GM12864 (cell line): ENCODE data around the gene KAT5.
A peak's percentile ranks its signal among the peaks of the same experiment; 100 is the strongest.
"Not testable (repeated sequence)": the region's sequence is repeated elsewhere in the genome, so short reads cannot be mapped to it uniquely, and the experiment has no call there.

Source experiments
- DNase-seq: peaks from one replicate; pipeline ENCODE4 v3.0.0-alpha.2; 2011; ENCODE audit warnings: low read depth
- H3K4me3 ChIP-seq: 2 replicates; pipeline ENCODE4 v1.5.1; 2011; ENCODE audit warnings: mild to moderate bottlenecking, low read depth, low read length, control low read depth
- TF ChIP-seq, protein P1 (sequence below): IDR thresholded peaks from 2 replicates; pipeline ENCODE4 v1.5.1; 2011; ENCODE audit warnings: low read depth, mild to moderate bottlenecking, moderate library complexity, low read length, control low read depth, inconsistent platforms; ENCODE audit errors: missing control alignments

The KAT5 gene

GRCh38 chr11:65711785-65712632, at the start of gene KAT5:
KAT5 (plus strand) TSS chr11:65712252; CDS start chr11:65712268, 16 bp downstream.
- peak within 1 kb of the TSS; percentile 65 for H3K4me3 ChIP-seq
- peak; percentile 97 for DNase-seq
- TF ChIP-seq, protein P1, sequence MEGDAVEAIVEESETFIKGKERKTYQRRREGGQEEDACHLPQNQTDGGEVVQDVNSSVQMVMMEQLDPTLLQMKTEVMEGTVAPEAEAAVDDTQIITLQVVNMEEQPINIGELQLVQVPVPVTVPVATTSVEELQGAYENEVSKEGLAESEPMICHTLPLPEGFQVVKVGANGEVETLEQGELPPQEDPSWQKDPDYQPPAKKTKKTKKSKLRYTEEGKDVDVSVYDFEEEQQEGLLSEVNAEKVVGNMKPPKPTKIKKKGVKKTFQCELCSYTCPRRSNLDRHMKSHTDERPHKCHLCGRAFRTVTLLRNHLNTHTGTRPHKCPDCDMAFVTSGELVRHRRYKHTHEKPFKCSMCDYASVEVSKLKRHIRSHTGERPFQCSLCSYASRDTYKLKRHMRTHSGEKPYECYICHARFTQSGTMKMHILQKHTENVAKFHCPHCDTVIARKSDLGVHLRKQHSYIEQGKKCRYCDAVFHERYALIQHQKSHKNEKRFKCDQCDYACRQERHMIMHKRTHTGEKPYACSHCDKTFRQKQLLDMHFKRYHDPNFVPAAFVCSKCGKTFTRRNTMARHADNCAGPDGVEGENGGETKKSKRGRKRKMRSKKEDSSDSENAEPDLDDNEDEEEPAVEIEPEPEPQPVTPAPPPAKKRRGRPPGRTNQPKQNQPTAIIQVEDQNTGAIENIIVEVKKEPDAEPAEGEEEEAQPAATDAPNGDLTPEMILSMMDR, result peak; percentile 98

- TF ChIP-seq, protein P1, result no peak
- DNase-seq, result peak; percentile 48
- peak within 1 kb of the TSS; percentile 91 for H3K4me3 ChIP-seq
Measured at GRCh38 chr11:65662799-65663638, 49.0 kb upstream of the KAT5 start, which contains the start of gene RELA. RELA (minus strand) TSS chr11:65662916; CDS start chr11:65662832, 84 bp downstream.

- TF ChIP-seq, protein P1, result no peak
- peak overlapping the region; percentile 91 for H3K4me3 ChIP-seq
- no peak for DNase-seq
Measured at GRCh38 chr11:65663639-65664200, 48.3 kb upstream of the KAT5 start.

- H3K4me3 ChIP-seq, result no peak overlapping the region
- no peak for DNase-seq
- TF ChIP-seq, protein P1, result no peak
Measured at GRCh38 chr11:65672180-65672860, 39.7 kb upstream of the KAT5 start.

DNA sequence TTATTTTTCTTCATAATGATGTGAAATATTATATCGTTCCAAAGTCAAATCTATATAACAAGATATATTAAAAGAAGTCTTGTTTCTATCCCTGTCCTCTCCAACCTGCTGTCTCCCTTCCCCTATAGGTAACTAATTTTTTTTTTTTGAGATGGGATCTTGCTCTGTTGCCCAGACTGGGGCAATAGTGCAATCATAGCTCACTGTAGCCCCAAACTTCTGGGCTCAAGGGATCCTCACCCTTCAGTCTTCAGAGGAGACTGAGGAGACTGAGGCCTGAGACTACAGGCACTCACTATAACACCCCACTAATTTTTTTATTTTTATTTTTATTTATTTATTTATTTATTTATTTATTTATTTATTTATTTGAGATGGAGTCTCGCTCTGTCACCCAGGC, 39.1 kb upstream of the KAT5 start:
- H3K4me3 ChIP-seq, result no peak overlapping the region
- DNase-seq, result no peak
- TF ChIP-seq, protein P1, result no peak

DNA sequence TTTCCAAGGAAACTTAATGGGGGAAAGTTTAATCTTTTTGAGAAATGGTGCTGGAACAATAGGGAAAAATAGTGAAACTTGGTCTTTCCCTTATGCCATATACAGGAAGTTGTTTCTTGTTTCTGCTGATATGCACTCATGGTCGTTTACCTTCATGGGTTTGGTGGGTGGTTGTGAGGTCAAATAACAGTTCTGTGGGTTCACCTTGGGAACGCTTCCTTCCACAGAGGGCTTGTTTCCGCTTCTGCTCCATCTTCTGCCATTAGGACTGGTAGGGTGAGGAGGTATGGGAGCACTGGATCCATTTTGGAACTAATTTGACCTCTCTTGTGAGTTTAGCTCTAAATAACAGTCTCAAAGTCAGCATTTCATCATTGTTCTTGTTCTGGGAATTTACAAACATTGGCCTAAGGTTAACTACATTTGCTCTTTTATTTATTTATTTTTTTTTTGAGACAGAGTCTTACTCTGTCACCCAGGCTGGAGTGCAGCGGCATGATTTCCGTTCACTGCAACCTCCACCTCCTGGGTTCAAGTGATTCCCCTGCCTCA, 31.8 kb upstream of the KAT5 start:
- TF ChIP-seq, protein P1, result no peak
- no peak for DNase-seq
- no peak overlapping the region for H3K4me3 ChIP-seq

GRCh38 chr11:65683480-65683879, 28.6 kb upstream of the KAT5 start:
- not testable (repeated sequence) for H3K4me3 ChIP-seq, DNase-seq
